ENCODE measurements around the gene CREB1.
A peak's percentile ranks its signal among the peaks of the same experiment; 100 is the strongest.

Gene CREB1

DNA sequence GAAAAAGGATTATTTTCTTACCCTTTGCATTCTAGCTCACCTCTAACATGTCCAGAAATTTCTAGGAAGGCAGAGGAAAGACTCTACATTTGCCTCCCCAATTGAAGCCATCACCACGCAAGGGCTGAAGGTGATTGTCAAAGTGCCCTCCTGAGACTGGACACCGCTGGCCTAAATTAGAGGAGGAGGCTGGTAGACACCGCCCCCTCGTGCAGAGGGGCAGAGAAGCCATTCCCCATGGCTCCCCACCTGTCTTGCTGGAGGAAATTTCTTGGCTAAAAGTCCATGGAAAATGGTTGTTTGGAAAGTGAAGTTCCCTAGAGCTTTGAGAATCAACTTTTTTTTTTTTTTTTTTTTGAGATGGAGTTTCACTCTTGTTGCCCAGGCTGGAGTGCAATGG lies 31.3 kb upstream of the CREB1 start:
- no peak for DNase-seq (ENCODE audit: low read depth in 1 of 2, low spot score in 1 of 2)
- peak overlapping the region; percentile 64 for H3K27ac ChIP-seq (replicated peaks)
- no peaks in the 10 kb centered on the region for H3K27me3 ChIP-seq (ENCODE audit: insufficient read depth, poor library complexity, severe bottlenecking)
- TF ChIP-seq, protein P1, sequence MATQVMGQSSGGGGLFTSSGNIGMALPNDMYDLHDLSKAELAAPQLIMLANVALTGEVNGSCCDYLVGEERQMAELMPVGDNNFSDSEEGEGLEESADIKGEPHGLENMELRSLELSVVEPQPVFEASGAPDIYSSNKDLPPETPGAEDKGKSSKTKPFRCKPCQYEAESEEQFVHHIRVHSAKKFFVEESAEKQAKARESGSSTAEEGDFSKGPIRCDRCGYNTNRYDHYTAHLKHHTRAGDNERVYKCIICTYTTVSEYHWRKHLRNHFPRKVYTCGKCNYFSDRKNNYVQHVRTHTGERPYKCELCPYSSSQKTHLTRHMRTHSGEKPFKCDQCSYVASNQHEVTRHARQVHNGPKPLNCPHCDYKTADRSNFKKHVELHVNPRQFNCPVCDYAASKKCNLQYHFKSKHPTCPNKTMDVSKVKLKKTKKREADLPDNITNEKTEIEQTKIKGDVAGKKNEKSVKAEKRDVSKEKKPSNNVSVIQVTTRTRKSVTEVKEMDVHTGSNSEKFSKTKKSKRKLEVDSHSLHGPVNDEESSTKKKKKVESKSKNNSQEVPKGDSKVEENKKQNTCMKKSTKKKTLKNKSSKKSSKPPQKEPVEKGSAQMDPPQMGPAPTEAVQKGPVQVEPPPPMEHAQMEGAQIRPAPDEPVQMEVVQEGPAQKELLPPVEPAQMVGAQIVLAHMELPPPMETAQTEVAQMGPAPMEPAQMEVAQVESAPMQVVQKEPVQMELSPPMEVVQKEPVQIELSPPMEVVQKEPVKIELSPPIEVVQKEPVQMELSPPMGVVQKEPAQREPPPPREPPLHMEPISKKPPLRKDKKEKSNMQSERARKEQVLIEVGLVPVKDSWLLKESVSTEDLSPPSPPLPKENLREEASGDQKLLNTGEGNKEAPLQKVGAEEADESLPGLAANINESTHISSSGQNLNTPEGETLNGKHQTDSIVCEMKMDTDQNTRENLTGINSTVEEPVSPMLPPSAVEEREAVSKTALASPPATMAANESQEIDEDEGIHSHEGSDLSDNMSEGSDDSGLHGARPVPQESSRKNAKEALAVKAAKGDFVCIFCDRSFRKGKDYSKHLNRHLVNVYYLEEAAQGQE (IDR thresholded peaks at IDR 0.05; ENCODE audit: insufficient replicate concordance, low read depth), result no peak
- TF ChIP-seq, protein P2, sequence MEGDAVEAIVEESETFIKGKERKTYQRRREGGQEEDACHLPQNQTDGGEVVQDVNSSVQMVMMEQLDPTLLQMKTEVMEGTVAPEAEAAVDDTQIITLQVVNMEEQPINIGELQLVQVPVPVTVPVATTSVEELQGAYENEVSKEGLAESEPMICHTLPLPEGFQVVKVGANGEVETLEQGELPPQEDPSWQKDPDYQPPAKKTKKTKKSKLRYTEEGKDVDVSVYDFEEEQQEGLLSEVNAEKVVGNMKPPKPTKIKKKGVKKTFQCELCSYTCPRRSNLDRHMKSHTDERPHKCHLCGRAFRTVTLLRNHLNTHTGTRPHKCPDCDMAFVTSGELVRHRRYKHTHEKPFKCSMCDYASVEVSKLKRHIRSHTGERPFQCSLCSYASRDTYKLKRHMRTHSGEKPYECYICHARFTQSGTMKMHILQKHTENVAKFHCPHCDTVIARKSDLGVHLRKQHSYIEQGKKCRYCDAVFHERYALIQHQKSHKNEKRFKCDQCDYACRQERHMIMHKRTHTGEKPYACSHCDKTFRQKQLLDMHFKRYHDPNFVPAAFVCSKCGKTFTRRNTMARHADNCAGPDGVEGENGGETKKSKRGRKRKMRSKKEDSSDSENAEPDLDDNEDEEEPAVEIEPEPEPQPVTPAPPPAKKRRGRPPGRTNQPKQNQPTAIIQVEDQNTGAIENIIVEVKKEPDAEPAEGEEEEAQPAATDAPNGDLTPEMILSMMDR (IDR thresholded peaks at IDR 0.05; ENCODE audit: insufficient read depth, low read length), result no peak
- TF ChIP-seq SPI1 (IDR thresholded peaks at IDR 0.05; ENCODE audit: borderline replicate concordance, low read depth), result no peak
- TF ChIP-seq GABPA (IDR thresholded peaks at IDR 0.05; ENCODE audit: low read depth), result no peak
- H3K4me3 ChIP-seq (replicated peaks; ENCODE audit: insufficient read depth, low read length), result no peak overlapping the region

DNA sequence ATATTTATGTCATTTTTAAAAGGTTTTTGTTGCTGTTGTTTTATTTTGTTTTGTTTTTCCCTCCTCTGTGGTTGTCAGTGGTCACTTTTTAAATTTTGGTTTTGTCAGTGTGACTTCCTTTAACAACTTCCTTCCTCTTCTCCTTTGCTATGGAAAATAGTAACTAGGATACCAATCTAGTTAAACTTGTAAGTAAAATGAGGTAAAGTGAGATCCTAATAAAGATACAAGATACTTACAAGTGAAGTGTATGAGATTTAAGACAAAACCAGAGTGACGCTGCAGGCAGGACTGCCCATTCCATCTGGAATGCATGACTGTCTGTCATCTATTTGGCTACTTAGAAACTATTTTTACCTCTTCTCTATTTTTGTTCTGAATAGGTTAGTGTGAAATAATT lies 30.6 kb upstream of the CREB1 start:
- TF ChIP-seq, protein P1 (IDR thresholded peaks at IDR 0.05; ENCODE audit: insufficient replicate concordance, low read depth), result no peak
- TF ChIP-seq GABPA (IDR thresholded peaks at IDR 0.05; ENCODE audit: low read depth) (no peak), POLR2AphosphoS5 (IDR thresholded peaks at IDR 0.05; ENCODE audit: low read depth) (no peak), SPI1 (IDR thresholded peaks at IDR 0.05; ENCODE audit: borderline replicate concordance, low read depth) (peak; percentile 75)
- no peak overlapping the region for H3K4me3 ChIP-seq (replicated peaks; ENCODE audit: insufficient read depth, low read length)
- H3K27ac ChIP-seq (replicated peaks), result peak overlapping the region; percentile 64
- H3K27me3 ChIP-seq (ENCODE audit: insufficient read depth, poor library complexity, severe bottlenecking), result no peaks in the 10 kb centered on the region
- no peak for DNase-seq (ENCODE audit: low read depth in 1 of 2, low spot score in 1 of 2)

DNA sequence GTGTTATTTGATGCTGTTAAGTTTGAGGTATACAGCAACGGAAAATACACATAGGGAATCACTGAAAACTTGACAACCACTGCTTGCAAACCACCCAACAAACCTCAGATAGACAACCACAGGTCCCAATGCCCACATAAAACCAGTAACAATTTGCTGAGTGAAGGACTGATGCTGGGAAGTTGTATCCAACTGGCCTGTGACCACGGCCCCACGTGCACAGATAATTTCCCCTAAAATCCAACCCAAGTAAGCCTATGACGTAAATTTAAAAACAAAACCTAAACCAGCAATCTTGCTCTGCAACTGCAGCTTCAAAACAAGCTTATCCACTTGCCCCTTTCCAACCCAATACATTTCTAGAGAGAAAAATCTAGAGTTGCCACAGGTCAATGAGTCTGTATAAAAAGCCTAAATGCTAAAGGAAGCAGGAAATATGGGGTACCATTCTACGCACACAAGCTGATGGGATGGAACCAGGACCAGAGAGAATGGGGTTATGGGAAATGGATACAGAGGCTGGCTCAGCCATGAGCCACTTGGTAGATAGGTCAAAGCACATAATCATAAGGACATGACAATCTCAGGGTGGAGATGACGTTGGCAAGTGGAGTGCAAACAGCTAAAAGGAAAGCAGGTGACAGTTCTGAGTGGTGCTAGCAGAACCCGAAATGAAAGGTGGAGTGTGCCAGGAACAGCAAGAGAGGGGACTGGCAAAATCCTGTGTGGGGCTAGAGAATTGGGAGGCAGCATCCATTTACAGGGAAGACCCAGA lies 27.8 kb upstream of the CREB1 start:
- H3K27ac ChIP-seq (replicated peaks), result no peak overlapping the region
- no peak overlapping the region for H3K4me3 ChIP-seq (replicated peaks; ENCODE audit: insufficient read depth, low read length)
- DNase-seq (ENCODE audit: low read depth in 1 of 2, low spot score in 1 of 2), result no peak
- TF ChIP-seq, protein P2 (IDR thresholded peaks at IDR 0.05; ENCODE audit: insufficient read depth, low read length), result no peak
- TF ChIP-seq POLR2AphosphoS5 (IDR thresholded peaks at IDR 0.05; ENCODE audit: low read depth) (no peak), SPI1 (IDR thresholded peaks at IDR 0.05; ENCODE audit: borderline replicate concordance, low read depth) (no peak), GABPA (IDR thresholded peaks at IDR 0.05; ENCODE audit: low read depth) (no peak)
- TF ChIP-seq, protein P1 (IDR thresholded peaks at IDR 0.05; ENCODE audit: insufficient replicate concordance, low read depth), result no peak
- no peaks in the 10 kb centered on the region for H3K27me3 ChIP-seq (ENCODE audit: insufficient read depth, poor library complexity, severe bottlenecking)
